GM19035 (cell line): ENCODE results near the gene GOLT1B.

Experiments
- ATAC-seq: cut with Tn5 transposase; IDR thresholded peaks from one replicate; pipeline ENCODE4 v1.9.1; 2021; ENCODE audit not compliant: unreplicated experiment

GOLT1B gene

GRCh38 chr12:21521541-21521940, 20.0 kb downstream of the GOLT1B start:
- no peak for ATAC-seq

GRCh38 chr12:21523148-21523547, 21.6 kb downstream of the GOLT1B start:
- no peak for ATAC-seq

- no peak for ATAC-seq
Measured at GRCh38 chr12:21526053-21526452, 24.5 kb downstream of the GOLT1B start, which contains the start of gene SPX. Gene SPX, plus strand, starts transcription at chr12:21526296. Its CDS starts 177 bp downstream, at chr12:21526473.

GRCh38 chr12:21526721-21527345, 25.2 kb downstream of the GOLT1B start:
- ATAC-seq = no peak

GRCh38 chr12:21527451-21528180, 26.0 kb downstream of the GOLT1B start:
- ATAC-seq = peak; percentile 96

- ATAC-seq = no peak
Measured at GRCh38 chr12:21528953-21529352, 27.4 kb downstream of the GOLT1B start.

- no peak for ATAC-seq
Measured at GRCh38 chr12:21529456-21529855, 27.9 kb downstream of the GOLT1B start.

GRCh38 chr12:21538061-21538653, 36.6 kb downstream of the GOLT1B start:
- ATAC-seq = no peak

- no peak for ATAC-seq
Measured at GRCh38 chr12:21539797-21540196, 38.2 kb downstream of the GOLT1B start.

- ATAC-seq = no peak
Measured at GRCh38 chr12:21541773-21542172, 40.2 kb downstream of the GOLT1B start.

GRCh38 chr12:21542403-21542802, 40.8 kb downstream of the GOLT1B start:
- ATAC-seq = no peak

- ATAC-seq = no peak
Measured at GRCh38 chr12:21543151-21543550, 41.6 kb downstream of the GOLT1B start.

GRCh38 chr12:21545557-21545956, 44.0 kb downstream of the GOLT1B start:
- ATAC-seq = no peak

- no peak for ATAC-seq
Measured at GRCh38 chr12:21546716-21547115, 45.1 kb downstream of the GOLT1B start.

- no peak for ATAC-seq
Measured at GRCh38 chr12:21547437-21547836, 45.8 kb downstream of the GOLT1B start.

- ATAC-seq = no peak
Measured at GRCh38 chr12:21551841-21552465, 50.4 kb downstream of the GOLT1B start.

- ATAC-seq = no peak
Measured at GRCh38 chr12:21552635-21553328, 51.2 kb downstream of the GOLT1B start.

GRCh38 chr12:21553329-21553675, 51.7 kb downstream of the GOLT1B start:
- no peak for ATAC-seq

GRCh38 chr12:21558100-21558679, 56.6 kb downstream of the GOLT1B start:
- no peak for ATAC-seq

- no peak for ATAC-seq
Measured at GRCh38 chr12:21559855-21560569, 58.4 kb downstream of the GOLT1B start.
